Cardiac muscle cell (in vitro differentiated cells and primary cell): Measurements from ENCODE around the gene ROR2. TPM values are rescaled to one million over a fixed set of nuclear protein-coding genes. Genes with fewer than 3 reads are reported as not detected.

Experiments used
- DNase-seq, 2 donors: peaks; one replicate each; pipeline versions ENCODE4 v3.0.0 to v3.0.0-alpha.2; 2010 to 2017; ENCODE audit warnings: low read depth in 1 of 2, low spot score in 1 of 2
- H3K27ac ChIP-seq: fragments of 200-600 bp; sonication (generic); 2 replicates; pipeline ENCODE4 v1.5.1; 2016
- H3K27me3 ChIP-seq: fragments of 200-600 bp; sonication (generic); 2 replicates; pipeline ENCODE4 v1.6.0; 2016; ENCODE audit warnings: control low read depth
- H3K36me3 ChIP-seq: fragments of 200-600 bp; sonication (generic); 2 replicates; pipeline ENCODE4 v1.5.1; 2016; ENCODE audit warnings: control low read depth
- H3K4me1 ChIP-seq: fragments of 200-600 bp; sonication (generic); 2 replicates; pipeline ENCODE4 v1.8.1; 2017; ENCODE audit warnings: low read depth, mild to moderate bottlenecking, mixed run types
- H3K4me3 ChIP-seq: fragments of 200-600 bp; sonication (generic); 2 replicates; pipeline ENCODE4 v1.5.1; 2016; ENCODE audit warnings: mild to moderate bottlenecking
- H3K9me3 ChIP-seq: fragments of 200-600 bp; sonication (generic); 2 replicates; pipeline ENCODE4 v1.5.1; 2017; ENCODE audit warnings: low read depth, mild to moderate bottlenecking, control low read depth
- CTCF ChIP-seq: IDR thresholded peaks from 2 replicates; pipeline ENCODE4 v1.5.1; 2012; ENCODE audit warnings: low read depth, mild to moderate bottlenecking, low read length
- polyA plus RNA-seq: library from polyadenylated mRNA; unstranded; fragments of >200 nt; fragmentation: Nextera tagmentation; extraction: Ambion mirVana; gene quantifications from 2 replicates; pipeline ENCODE4 v1.2.1, GENCODE V29; 2016
- total RNA-seq: library from RNA; depleted of rRNA; stranded (reverse); fragments of >200 nt; gene quantifications from 2 replicates; pipeline ENCODE4 v1.2.3, GENCODE V29; 2016

The ROR2 gene
- total and polyA plus RNA-seq, 2 experiments from 2014 or later = 21.5 to 38.6 TPM

- H3K9me3 ChIP-seq = no peaks in the 10 kb centered on the region
- H3K27ac ChIP-seq = no peak overlapping the region
- no peak for DNase-seq
- H3K27me3 ChIP-seq = no peaks in the 10 kb centered on the region
- TF ChIP-seq CTCF = no peak
- H3K36me3 ChIP-seq = no peaks in the 10 kb centered on the region
- peaks cover 5% of the 10 kb centered on the region for H3K4me1 ChIP-seq
- no peak overlapping the region for H3K4me3 ChIP-seq
Measured at GRCh38 chr9:91760906-91761305, 189.1 kb downstream of the ROR2 start.

GRCh38 chr9:91758491-91758981, 191.5 kb downstream of the ROR2 start:
- TF ChIP-seq CTCF = peak; percentile 87
- Histone ChIP-seq H3K4me1 (peaks cover 5% of the 10 kb centered on the region), H3K36me3 (peaks cover 4% of the 10 kb centered on the region), H3K4me3 (no peak overlapping the region), H3K27me3 (no peaks in the 10 kb centered on the region), H3K27ac (no peak overlapping the region), H3K9me3 (no peaks in the 10 kb centered on the region)
- peak; percentile 74 to 87 for DNase-seq

GRCh38 chr9:91757782-91758181, 192.2 kb downstream of the ROR2 start:
- Histone ChIP-seq H3K4me3 (no peak overlapping the region), H3K27me3 (no peaks in the 10 kb centered on the region), H3K4me1 (peaks cover 5% of the 10 kb centered on the region), H3K9me3 (no peaks in the 10 kb centered on the region), H3K27ac (no peak overlapping the region), H3K36me3 (peaks cover 4% of the 10 kb centered on the region)
- no peak for TF ChIP-seq CTCF
- DNase-seq = no peak

- DNase-seq = no peak
- Histone ChIP-seq H3K4me3 (no peak overlapping the region), H3K9me3 (no peaks in the 10 kb centered on the region), H3K27ac (no peak overlapping the region), H3K36me3 (peaks cover 4% of the 10 kb centered on the region), H3K27me3 (no peaks in the 10 kb centered on the region), H3K4me1 (peaks cover 5% of the 10 kb centered on the region)
- TF ChIP-seq CTCF = no peak
Measured at GRCh38 chr9:91756510-91756780, 193.6 kb downstream of the ROR2 start.

- Histone ChIP-seq H3K4me3 (no peak overlapping the region), H3K27me3 (no peaks in the 10 kb centered on the region), H3K9me3 (no peaks in the 10 kb centered on the region), H3K27ac (no peak overlapping the region), H3K36me3 (peaks cover 4% of the 10 kb centered on the region), H3K4me1 (peaks cover 5% of the 10 kb centered on the region)
- TF ChIP-seq CTCF = no peak
- no peak for DNase-seq
Measured at GRCh38 chr9:91755761-91756509, 194.1 kb downstream of the ROR2 start.
